AG08396 (cell line): Measurements from ENCODE around the gene GREB1.
"Not testable (repeated sequence)": the region's sequence is repeated elsewhere in the genome, so short reads cannot be mapped to it uniquely, and the experiment has no call there.

Experiments
- DNase-seq: peaks from one replicate; pipeline ENCODE4 v3.0.0; 2012; ENCODE audit warnings: low spot score, mixed read lengths

GREB1 gene

DNA sequence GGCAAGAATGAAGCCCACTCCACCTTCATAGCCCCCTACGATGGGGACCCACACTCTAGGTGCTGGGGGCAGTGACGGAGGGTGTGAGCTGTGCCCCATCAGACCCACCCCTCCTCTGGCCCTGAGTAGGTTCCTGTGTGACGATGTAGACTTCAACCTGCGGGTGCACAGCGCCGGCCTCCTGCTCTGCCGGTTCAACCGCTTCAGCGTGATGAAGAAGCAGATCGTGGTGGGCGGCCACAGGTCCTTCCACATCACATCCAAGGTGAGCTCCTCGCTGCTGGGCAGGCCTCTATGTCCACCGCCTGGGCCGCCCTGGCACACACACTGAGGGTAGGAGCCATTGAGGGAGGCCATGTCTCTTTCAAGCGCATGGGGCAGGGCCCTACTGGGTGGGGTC, 101.3 kb downstream of the GREB1 start:
- DNase-seq = no peak

- no peak for DNase-seq
These were observed 102.9 kb downstream of the GREB1 start for GRCh38 chr2:11636593-11637295.

- DNase-seq = no peak
These were observed 103.7 kb downstream of the GREB1 start for GRCh38 chr2:11637546-11637945.

DNA sequence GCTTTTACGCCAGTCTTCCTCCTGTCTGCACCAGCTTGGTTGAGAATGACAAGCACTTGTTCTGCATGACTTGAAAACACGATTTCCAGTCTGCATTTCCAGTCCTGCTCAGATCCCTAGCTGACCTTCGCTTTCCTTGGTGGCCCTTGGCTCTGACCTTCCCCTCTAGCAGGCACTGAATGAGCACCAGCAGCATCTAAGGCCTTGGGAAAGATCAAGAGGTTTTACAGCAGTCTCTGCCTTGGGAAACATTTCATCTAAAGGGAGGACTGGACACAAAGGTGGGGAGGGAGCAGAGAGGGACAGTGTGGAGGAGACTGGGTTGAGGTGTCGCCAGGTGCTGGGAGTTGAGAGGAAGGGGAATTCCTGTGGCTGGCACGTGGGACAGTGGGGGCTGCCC, 105.7 kb downstream of the GREB1 start:
- no peak for DNase-seq

- DNase-seq = no peak
These were observed 106.3 kb downstream of the GREB1 start for GRCh38 chr2:11640132-11640531.

GRCh38 chr2:11642972-11643371, 109.1 kb downstream of the GREB1 start:
- no peak for DNase-seq

GRCh38 chr2:11644293-11644692, 110.4 kb downstream of the GREB1 start:
- DNase-seq = no peak

DNA sequence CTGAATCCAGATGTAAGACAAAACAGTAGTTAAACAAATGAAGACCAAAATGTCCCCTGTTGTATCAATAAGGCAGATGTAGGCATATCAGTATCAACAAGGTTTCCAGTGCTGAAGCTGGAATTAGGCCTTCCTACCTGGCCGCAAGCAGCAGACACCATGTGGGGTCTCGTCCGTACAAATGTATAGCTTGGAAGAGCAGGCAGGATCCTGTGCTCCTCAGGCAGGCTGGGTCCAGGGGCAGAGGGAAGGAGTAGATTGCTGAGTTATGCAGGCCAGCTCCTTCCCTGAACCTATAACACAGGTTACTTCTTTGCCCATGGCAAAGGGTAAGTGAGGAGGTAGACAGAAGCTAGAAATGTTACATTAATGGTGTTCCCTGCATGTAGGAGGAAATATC, 112.7 kb downstream of the GREB1 start:
- DNase-seq = no peak

GRCh38 chr2:11647834-11648600, 114.2 kb downstream of the GREB1 start:
- DNase-seq = no peak

DNA sequence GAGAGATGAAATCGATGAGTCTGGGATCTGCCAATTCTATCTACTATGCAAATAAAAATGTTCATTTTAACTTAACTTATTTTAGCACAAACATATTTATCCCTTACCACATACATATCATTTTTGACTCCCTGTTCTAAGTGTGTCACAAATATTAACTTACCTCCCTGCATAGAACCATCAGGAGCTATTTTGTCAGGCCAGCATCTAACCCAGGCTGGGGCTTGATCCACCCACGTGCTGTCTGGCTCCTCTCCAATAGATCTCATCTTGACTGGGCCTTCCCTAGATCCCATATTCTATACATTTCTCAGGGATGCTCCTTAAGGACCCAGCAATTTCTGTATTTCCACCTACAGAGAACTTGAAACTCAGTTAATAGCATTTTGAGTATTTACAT, 115.2 kb downstream of the GREB1 start:
- no peak for DNase-seq

DNA sequence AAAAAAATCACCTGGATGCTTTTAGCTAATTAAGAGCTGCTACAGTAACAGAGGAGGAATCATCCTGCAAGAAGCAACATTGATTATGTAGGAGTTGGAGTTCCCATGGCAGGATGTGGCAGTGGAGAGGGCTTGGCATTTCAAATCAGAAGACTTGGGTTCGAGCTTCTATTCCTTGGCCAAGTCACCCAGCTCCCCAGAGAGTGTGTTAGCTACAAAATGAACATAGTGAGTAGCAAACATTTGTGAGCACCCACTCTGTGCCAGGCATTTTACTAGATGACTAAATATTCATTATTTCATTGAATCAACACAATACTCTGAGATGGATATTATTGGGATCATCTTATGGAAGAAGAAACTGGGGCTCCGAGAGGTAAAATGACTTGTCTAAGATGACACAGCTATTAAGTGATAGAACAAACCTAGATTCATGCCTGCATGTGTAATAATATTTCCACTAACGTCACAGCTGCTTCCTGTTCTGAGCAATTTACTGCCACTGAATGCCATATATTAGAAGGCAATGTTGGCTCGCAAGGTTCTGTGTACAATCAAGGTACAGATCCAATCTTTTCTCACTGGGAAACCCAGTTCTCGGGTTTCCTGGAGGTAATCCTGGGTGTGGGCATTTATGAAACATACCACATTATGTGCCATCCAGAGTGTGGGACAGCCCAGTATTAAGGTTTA, 118.2 kb downstream of the GREB1 start:
- DNase-seq = no peak

GRCh38 chr2:11652553-11652952, 118.7 kb downstream of the GREB1 start:
- DNase-seq = no peak

GRCh38 chr2:11655495-11655894, 121.7 kb downstream of the GREB1 start:
- no peak for DNase-seq

GRCh38 chr2:11656252-11656651, 122.4 kb downstream of the GREB1 start:
- no peak for DNase-seq

- no peak for DNase-seq
These were observed 122.8 kb downstream of the GREB1 start for GRCh38 chr2:11656671-11657101.

GRCh38 chr2:11657195-11657594, 123.3 kb downstream of the GREB1 start:
- no peak for DNase-seq

DNA sequence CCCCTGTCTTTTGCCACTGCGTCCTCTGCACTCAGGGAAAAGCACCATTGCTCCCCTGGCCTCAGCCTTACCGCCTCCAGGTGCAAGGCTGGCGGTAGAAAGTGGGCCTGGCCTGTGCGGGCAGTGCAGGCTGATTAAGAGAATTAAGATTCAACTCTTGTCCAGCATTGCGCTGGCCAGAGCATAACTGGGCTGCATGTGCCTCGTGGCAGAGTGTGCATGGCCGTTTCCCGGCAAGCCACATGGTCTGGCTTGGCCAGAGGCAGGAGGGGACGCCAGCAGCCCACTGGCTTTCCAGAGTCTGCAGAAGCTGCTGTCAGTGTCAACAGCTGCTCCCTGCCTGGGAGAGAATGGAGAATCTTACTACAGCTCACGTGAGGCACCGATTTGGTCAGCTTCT, 123.8 kb downstream of the GREB1 start:
- DNase-seq = no peak

GRCh38 chr2:11658208-11659114, 124.6 kb downstream of the GREB1 start:
- no peak for DNase-seq

GRCh38 chr2:11659115-11659475, 125.2 kb downstream of the GREB1 start:
- no peak for DNase-seq

- no peak for DNase-seq
These were observed 126.0 kb downstream of the GREB1 start for GRCh38 chr2:11659851-11660250.

GRCh38 chr2:11660396-11660795, 126.6 kb downstream of the GREB1 start:
- DNase-seq = not testable (repeated sequence)

DNA sequence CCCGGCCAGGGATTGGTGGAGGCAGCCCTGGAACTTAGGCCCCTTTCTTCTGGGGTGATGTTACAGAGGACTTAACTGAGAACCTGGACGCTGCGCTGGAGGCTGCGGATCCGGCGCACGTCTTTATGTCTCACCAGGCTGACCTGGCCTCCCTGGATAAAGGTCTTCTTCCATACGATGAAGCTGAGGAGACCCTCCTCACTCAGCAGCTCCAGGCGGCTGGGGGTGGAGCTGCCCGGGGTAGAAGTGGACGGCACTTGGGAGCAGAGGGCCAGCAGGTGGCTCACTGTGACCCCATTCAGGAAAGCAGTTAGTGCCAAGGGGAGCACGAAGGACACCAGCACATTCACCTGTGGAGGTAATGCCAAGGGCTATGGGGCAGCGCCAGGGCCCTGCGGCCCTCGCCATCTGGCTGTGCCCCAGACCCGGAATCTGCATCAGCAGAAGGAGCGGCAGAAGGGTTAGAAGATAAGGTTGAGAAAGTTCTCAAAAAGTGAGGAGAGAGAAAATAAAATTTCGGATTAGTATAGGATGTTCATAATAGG, 128.1 kb downstream of the GREB1 start:
- no peak for DNase-seq
